Keratinocyte (primary cell): Measurements from ENCODE around the gene TXN2. TPM values are rescaled to one million over a fixed set of nuclear protein-coding genes. Genes with fewer than 3 reads are reported as not detected.
"Not testable (repeated sequence)": the region's sequence is repeated elsewhere in the genome, so short reads cannot be mapped to it uniquely, and the experiment has no call there.

ENCODE experiments used
- DNase-seq: peaks from one replicate; pipeline ENCODE4 v3.0.0-alpha.2; 2011; ENCODE audit warnings: low read depth, missing footprints, low spot score
- FAIRE-seq: peaks from 2 replicates; lab custom pipeline; 2011; peaks lifted over from hg19 to GRCh38; lab: Jason Lieb, UNC
- H2AFZ ChIP-seq: 2 replicates; pipeline ENCODE4 v1.6.0; 2012; ENCODE audit warnings: low read length, control low read depth, inconsistent platforms; ENCODE audit not compliant: control insufficient read depth
- H3K27ac ChIP-seq: 2 replicates; pipeline ENCODE4 v1.5.1; 2011; ENCODE audit warnings: low read length; ENCODE audit not compliant: control insufficient read depth, insufficient read depth
- H3K27me3 ChIP-seq: 3 replicates; pipeline ENCODE4 v1.6.0; 2011; ENCODE audit warnings: low read length; ENCODE audit not compliant: control insufficient read depth, insufficient read depth; ENCODE audit errors: extremely low read depth
- H3K36me3 ChIP-seq, 2 experiments: 2 replicates in 1 of 2; 3 replicates in 1 of 2; pipeline ENCODE4 v1.5.1; 2011; ENCODE audit warnings: low read length in 2 of 2, mild to moderate bottlenecking in 1 of 2; ENCODE audit not compliant: control insufficient read depth in 2 of 2, insufficient read depth in 2 of 2; ENCODE audit errors: extremely low read depth in 1 of 2
- H3K4me1 ChIP-seq: 3 replicates; pipeline ENCODE4 v1.5.1; 2011; ENCODE audit warnings: low read length; ENCODE audit not compliant: control insufficient read depth, insufficient read depth; ENCODE audit errors: extremely low read depth
- H3K4me2 ChIP-seq: 3 replicates; pipeline ENCODE4 v1.6.0; 2011; ENCODE audit warnings: low read depth, low read length; ENCODE audit not compliant: control insufficient read depth, insufficient read depth; ENCODE audit errors: extremely low read depth
- H3K4me3 ChIP-seq, 3 experiments: fragments of 200-600 bp in 1 of 3; sonication (generic) in 1 of 3; 2 replicates in 2 of 3; 3 replicates in 1 of 3; pipeline ENCODE4 v1.5.1; 2011 to 2016; ENCODE audit warnings: low read length in 3 of 3, mild to moderate bottlenecking in 3 of 3, control low read depth in 2 of 3, inconsistent platforms in 1 of 3, low read depth in 1 of 3, mixed read lengths in 1 of 3, mixed run types in 1 of 3, moderate library complexity in 1 of 3; ENCODE audit not compliant: control insufficient read depth in 2 of 3, insufficient read depth in 2 of 3; ENCODE audit errors: extremely low read depth in 1 of 3
- H3K79me2 ChIP-seq: 2 replicates; pipeline ENCODE4 v1.6.0; 2012; ENCODE audit warnings: low read length; ENCODE audit not compliant: control insufficient read depth, insufficient read depth
- H3K9ac ChIP-seq: 3 replicates; pipeline ENCODE4 v1.6.0; 2011; ENCODE audit warnings: low read length; ENCODE audit not compliant: control insufficient read depth, insufficient read depth; ENCODE audit errors: extremely low read depth
- H3K9me1 ChIP-seq: 3 replicates; pipeline ENCODE4 v1.6.0; 2011; ENCODE audit warnings: low read length; ENCODE audit not compliant: control insufficient read depth, insufficient read depth; ENCODE audit errors: extremely low read depth
- H3K9me3 ChIP-seq: 2 replicates; pipeline ENCODE4 v1.5.1; 2012; ENCODE audit warnings: low read depth, low read length; ENCODE audit not compliant: control insufficient read depth
- H4K20me1 ChIP-seq: 3 replicates; pipeline ENCODE4 v1.6.0; 2011; ENCODE audit warnings: low read length; ENCODE audit not compliant: control insufficient read depth, insufficient read depth; ENCODE audit errors: extremely low read depth
- EZH2 ChIP-seq: IDR thresholded peaks from one replicate; pipeline ENCODE4 v1.6.1; 2012; ENCODE audit warnings: inconsistent platforms, mild to moderate bottlenecking, low read length, moderate library complexity
- dilution Hi-C: fragments of 300-500 bp; cut with MboI; formaldehyde crosslinking; loops from one replicate; pipeline ENCODE4 v1.7.0; 2020; ENCODE audit warnings: low sequenced_read_pairs; ENCODE audit not compliant: extremely low pct_ligation_motif_present
- polyA plus RNA-seq, 5 experiments: library from polyadenylated mRNA; depleted of rRNA in 3 of 5; stranded (reverse) in 3 of 5; stranded (forward) in 1 of 5; unstranded in 1 of 5; fragments of >200 nt; gene quantifications; 1 replicate in 1 of 5; 2 replicates in 3 of 5; 3 replicates in 1 of 5; pipeline versions ENCODE4 v1.2.1 to v1.2.3, GENCODE V29; 2011 to 2012; ENCODE audit warnings: missing spikeins in 2 of 5, low read depth in 1 of 5, low replicate concordance in 1 of 5
- TF ChIP-seq, protein P1 (sequence below), 3 experiments: IDR thresholded peaks in 1 of 3; conservative IDR thresholded peaks in 1 of 3; optimal IDR thresholded peaks in 1 of 3; 2 replicates in 2 of 3; 3 replicates in 1 of 3; pipeline versions ENCODE3 to v1.5.1; 2011; ENCODE audit warnings: low read length in 3 of 3, mild to moderate bottlenecking in 3 of 3, moderate library complexity in 2 of 3, control low read depth in 1 of 3, inconsistent platforms in 1 of 3; ENCODE audit not compliant: insufficient read depth in 2 of 3; ENCODE audit errors: extremely low read depth in 1 of 3

Gene TXN2
- polyA plus RNA-seq, 1 donor (not counting 4 experiments of a cell fraction or from before 2014, with no cell fraction given), result 95.9 TPM

DNA sequence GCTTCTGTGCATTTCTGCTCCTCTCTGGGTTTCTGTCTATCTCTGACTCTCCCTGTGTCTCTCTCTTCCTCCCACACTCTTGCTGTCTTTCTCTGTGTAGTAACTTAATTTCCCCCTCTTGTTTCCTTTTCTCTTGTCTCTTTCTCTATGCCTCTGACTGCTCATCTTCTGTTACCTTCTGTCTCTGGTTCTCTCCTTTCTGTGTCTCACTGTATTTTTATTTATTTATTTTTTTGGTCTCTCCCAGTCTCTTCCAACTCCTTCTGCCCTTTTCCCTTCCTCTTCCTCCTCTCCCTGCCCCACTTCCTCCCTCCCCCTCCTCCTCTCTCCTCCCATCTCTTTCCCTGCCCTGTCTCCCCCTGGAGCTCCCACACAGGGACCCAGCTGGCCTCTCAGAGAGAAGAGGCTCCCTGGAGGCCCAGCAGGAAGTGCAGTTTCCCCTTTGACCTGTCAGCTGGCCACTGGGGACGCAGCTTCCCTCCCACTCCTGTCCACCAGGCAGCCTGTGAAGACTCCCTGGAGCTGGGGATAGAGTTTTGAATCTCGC lies 55.4 kb downstream of the TXN2 start:
- no peaks in the 10 kb centered on the region for H3K27me3 ChIP-seq
- H3K9ac ChIP-seq, result no peak overlapping the region
- no peaks in the 10 kb centered on the region for H4K20me1 ChIP-seq
- no peak overlapping the region for H3K4me3 ChIP-seq
- TF ChIP-seq, protein P1, sequence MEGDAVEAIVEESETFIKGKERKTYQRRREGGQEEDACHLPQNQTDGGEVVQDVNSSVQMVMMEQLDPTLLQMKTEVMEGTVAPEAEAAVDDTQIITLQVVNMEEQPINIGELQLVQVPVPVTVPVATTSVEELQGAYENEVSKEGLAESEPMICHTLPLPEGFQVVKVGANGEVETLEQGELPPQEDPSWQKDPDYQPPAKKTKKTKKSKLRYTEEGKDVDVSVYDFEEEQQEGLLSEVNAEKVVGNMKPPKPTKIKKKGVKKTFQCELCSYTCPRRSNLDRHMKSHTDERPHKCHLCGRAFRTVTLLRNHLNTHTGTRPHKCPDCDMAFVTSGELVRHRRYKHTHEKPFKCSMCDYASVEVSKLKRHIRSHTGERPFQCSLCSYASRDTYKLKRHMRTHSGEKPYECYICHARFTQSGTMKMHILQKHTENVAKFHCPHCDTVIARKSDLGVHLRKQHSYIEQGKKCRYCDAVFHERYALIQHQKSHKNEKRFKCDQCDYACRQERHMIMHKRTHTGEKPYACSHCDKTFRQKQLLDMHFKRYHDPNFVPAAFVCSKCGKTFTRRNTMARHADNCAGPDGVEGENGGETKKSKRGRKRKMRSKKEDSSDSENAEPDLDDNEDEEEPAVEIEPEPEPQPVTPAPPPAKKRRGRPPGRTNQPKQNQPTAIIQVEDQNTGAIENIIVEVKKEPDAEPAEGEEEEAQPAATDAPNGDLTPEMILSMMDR (optimal IDR thresholded peaks at IDR 0.05 in 1 of 3, IDR thresholded peaks at IDR 0.05 in 1 of 3, conservative IDR thresholded peaks at IDR 0.05 in 1 of 3; ENCODE audit: extremely low read depth in 1 of 3, insufficient read depth in 2 of 3, low read length in 3 of 3), result no peak
- no peak for TF ChIP-seq EZH2
- H3K4me1 ChIP-seq, result no peaks in the 10 kb centered on the region
- FAIRE-seq, result no peak
- H3K9me1 ChIP-seq, result no peaks in the 10 kb centered on the region
- H3K4me2 ChIP-seq, result no peak overlapping the region
- H3K36me3 ChIP-seq, result no peaks in the 10 kb centered on the region
- H3K79me2 ChIP-seq, result no peaks in the 10 kb centered on the region
- no peak for DNase-seq
- H3K9me3 ChIP-seq, result no peaks in the 10 kb centered on the region
- dilution Hi-C loops, result no loop called here
- H2AFZ ChIP-seq, result no peak overlapping the region
- H3K27ac ChIP-seq, result no peak overlapping the region

GRCh38 chr22:36424901-36425579 lies 56.4 kb downstream of the TXN2 start:
- DNase-seq, result no peak
- Histone ChIP-seq H3K9ac (no peak overlapping the region), H3K27ac (no peak overlapping the region), H3K27me3 (no peaks in the 10 kb centered on the region), H4K20me1 (no peaks in the 10 kb centered on the region), H3K4me2 (no peak overlapping the region), H3K4me3 (no peak overlapping the region), H3K4me1 (no peaks in the 10 kb centered on the region), H3K36me3 (no peaks in the 10 kb centered on the region), H2AFZ (no peak overlapping the region), H3K9me1 (no peaks in the 10 kb centered on the region), H3K79me2 (no peaks in the 10 kb centered on the region), H3K9me3 (no peaks in the 10 kb centered on the region)
- FAIRE-seq, result no peak
- dilution Hi-C loops, result no loop called here
- TF ChIP-seq, protein P1 (optimal IDR thresholded peaks at IDR 0.05 in 1 of 3, IDR thresholded peaks at IDR 0.05 in 1 of 3, conservative IDR thresholded peaks at IDR 0.05 in 1 of 3; ENCODE audit: extremely low read depth in 1 of 3, insufficient read depth in 2 of 3, low read length in 3 of 3), result no peak
- TF ChIP-seq EZH2, result no peak

DNA sequence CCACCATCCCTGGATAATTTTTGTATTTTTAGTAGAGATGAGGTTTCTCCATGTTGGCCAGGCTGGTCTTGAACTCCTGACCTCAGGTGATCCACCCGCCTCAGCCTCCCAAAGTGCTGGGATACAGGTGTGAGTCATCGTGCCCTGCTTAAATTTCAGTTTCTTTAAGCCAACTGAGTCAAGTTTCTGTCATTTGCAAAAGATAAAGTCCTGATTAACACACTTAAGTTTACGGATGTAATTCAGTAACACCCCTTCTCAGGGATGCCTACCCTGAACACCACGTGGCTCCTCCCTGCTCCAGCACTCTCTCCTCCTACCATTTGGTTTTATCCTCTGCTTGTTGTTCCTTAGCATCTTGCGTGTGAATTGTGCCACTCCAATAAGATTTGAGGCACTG lies 57.0 kb downstream of the TXN2 start:
- H3K27ac ChIP-seq, result not testable (repeated sequence)

More for the DNA sequence above, 57.0 kb downstream of the TXN2 start:
- dilution Hi-C loops, H3K9me3 ChIP-seq, H4K20me1 ChIP-seq, H3K9me1 ChIP-seq, H3K36me3 ChIP-seq, H3K4me1 ChIP-seq, H3K79me2 ChIP-seq, DNase-seq, H3K27me3 ChIP-seq, H3K4me2 ChIP-seq, H3K9ac ChIP-seq, H2AFZ ChIP-seq, H3K4me3 ChIP-seq, FAIRE-seq: not testable (repeated sequence)
